DMS79 treated with DMSO at 0.1 percent for 48 hours (cell line): ENCODE data around the gene PDK2.

Experiments
- DNase-seq: peaks from one replicate; lab custom pipeline; 2025; lab: John Stamatoyannopoulos, UW

Gene PDK2

DNA sequence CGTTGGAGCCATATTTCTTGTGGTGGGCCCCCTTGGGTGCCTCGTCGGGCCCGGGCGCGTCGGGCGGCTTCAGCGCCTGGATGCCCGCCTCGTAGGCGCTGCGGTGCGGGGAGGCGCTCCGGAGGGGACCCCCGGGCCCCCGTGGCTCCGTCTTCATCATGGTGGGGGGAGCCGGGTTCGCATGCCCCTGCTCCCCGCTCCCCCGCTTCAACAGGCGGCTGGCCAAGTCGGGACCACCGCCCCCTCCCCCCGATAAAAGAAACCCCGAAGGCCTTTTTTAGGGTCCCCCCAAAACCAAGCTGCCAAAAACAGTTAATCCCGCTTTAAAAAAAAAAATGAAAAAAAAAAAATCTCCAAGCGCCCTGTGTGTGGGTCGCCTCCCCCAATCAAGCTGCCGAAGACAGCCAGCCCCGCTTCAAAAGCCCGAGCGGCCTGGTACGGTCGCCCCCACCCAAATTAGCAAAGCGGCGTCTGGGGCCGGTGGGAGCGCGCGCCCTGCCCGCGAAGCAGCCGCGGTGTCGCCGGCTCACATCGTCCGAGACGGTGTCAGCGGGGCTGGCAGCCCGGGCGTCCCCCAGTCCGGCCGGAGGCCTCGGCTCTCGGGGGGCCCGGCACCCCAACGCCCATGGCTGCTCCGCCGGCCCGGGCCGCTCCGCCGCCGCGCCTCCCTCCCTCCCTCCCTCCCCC is 55.3 kb downstream of the PDK2 start, which contains the start of gene PPP1R9B:
Gene PPP1R9B (minus strand): TSS at position 324 of the 687 bp plus-strand sequence. CDS start 164 bp downstream, at position 160.
- no peak for DNase-seq

GRCh38 chr17:50151041-50151936 is 56.1 kb downstream of the PDK2 start:
- peak; percentile 80 for DNase-seq

GRCh38 chr17:50151937-50152547 is 56.9 kb downstream of the PDK2 start:
- peak; percentile 81 for DNase-seq

GRCh38 chr17:50152736-50153135 is 57.6 kb downstream of the PDK2 start:
- DNase-seq: no peak

DNA sequence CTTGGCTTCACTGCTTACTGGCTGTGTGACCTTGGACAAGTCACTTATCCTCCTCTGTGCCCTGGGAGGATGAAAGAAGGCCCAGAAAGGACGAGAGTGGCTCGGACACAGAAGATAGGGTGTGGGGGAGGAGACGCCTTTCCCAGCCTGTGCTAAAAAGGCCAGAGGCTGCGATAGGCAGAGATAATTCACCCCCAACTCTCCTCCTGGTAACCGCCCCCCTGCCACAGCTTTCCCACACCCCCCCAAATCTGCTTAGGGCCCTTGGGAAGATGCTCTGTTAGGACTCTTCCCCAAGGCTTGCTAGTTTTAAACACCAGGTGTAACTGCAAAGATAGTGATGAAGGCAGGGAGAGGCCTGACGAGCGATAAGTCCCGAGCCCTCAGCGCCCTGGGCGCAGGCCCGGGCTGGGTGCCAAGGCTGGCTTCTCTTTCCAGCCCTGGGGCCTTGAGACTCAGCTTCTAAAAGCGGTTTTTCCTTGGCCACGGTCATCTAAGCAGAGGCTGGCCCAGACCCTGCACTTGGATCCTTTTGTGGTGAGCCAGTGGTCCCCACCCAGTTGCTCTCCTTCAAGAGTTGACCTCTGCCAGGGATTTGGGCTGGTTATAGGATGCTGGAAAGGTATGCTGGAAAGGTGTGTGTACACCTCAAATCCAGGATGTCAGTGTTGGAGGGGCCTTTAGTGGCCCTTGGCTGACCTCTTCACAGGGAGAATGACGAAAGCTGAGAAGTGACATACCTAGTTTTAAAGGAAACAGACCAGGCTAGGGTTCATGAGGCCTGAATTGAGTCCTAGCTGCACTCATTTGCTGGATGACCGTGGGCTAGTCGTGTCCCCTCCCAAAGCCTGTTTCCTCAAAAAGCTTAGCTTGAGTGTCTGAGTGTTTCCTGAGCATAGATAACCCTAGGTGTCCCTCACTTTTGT is 58.8 kb downstream of the PDK2 start:
- no peak for DNase-seq

GRCh38 chr17:50154604-50155003 is 59.5 kb downstream of the PDK2 start:
- DNase-seq: no peak

DNA sequence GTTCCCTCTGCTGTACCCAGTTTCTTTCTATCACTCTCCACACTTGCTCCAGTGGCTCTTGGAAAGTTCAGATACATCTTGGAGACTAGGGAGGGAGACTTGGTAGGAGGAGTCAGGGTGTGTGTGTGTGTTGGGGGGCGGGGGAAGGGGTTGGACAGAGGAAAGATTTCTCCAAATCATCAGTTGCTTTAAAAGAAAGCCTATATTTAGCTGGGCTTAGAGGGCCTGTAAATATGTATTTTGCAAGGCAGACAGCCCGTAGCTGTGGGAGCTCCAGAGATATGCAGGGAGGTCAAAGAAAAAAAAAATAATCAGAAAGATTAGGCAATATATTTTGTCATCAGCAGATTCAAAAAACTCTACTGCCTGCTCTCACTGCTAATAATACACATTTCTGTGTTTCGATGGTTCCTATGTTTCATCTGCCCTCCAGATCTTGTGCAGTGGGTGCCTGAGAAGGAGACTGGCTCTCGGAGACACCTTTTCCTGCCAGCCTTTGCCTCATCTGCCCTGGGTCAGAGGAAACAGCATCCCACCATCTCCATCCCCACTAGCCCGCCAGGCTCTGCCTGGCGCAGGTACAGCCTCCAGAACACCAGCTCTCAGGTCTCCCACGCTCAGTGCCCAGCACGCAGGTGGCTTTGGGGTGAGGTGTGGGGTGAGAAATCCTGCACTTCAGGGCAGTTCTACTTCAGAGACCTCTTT is 60.1 kb downstream of the PDK2 start:
- DNase-seq: no peak

DNA sequence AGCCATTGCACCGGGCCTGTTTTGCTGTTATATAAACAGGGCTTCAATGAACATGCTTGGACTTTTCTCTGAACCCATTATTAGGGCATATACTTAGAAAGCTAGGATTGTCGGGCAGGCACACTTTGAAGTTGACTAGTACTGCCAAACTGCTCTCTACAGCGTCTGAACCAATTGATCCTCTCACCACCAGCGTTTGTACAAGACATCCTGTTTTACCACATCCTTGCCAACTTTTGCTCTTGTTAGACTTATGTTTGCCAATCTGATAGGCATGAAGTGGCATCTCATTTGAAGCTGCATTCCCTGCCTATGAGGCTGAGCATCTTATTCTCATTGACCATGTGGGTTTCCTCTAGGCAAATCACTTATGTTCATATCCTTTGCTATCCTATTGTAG is 62.7 kb downstream of the PDK2 start:
- DNase-seq: no peak

DNA sequence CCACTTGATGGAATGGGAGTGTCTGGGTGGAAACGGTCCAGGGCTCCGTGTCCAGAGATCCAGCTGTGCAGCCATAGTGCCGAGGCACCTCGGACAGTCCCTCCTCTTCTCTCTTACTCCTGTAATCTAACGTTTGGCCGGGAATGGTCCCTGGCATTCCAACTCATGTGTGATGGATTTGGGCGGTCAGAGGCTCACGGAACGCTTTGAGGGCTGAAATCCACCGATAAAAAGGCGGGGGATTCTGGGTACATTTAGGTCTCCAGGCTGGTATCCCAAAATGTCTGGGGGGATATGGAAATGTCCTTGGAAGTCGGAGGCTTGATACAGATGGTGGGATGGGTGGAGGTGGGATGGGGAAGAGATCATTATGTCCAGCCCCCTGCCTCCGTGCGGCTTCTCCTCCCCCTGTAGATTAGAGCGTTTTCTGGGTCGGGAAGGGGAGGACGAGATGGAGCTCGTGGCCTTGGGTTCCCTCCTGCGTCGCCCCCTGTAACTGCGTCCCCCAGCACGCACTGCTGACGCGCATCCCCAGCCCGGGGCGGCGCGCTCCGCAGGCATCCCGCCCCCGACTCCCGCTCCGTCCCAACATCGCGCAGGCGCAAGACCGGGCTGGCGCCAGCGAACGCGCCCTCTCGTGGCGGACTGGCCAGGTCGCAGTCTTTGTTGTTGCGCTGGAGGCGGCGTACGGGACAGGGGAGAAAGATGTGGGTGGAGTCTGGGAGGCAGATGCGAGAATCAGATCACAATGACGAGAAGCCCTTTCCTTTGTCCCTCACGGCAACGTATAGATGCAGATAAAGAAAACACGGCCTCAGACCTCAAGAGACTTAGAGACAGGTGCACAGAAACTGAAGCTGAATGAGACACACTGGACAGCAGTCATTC is 66.1 kb downstream of the PDK2 start:
- DNase-seq: peak; percentile 96
